Measurements from ENCODE around the gene CIAO3.

CIAO3 gene

DNA sequence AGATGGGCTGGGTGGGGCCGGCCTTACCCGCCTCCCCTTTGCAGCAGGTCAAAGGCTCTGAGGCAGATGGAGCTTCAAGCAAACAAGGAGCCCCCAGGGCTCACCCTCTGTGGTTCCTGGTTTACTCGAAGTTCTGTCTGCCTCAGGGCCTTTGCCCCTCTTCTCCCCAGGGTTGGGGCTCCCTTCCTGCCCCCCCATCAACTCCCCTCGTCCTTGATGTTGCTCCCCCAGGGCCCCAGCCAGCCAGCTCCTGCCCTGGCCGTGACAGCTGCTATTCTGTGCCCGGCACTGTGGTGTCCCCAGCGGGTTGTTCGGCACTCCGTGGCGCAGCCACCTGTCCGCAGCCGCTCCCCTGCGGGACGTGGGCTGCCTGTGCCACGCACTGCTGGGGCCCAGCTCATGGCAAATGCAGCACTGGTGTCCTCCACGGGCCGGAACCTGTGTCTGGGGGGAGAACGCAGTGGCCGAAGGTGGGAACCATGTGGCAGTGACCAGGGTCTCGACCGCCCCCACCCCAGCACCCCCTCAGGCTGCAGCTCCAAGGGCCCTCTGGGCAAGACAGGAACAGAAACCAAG lies 30.2 kb downstream of the CIAO3 start:
- no peak for DNase-seq (ENCODE audit: low read depth)
- no peak overlapping the region for H3K4me3 ChIP-seq (ENCODE audit: low read length)
- TF ChIP-seq, protein P1, sequence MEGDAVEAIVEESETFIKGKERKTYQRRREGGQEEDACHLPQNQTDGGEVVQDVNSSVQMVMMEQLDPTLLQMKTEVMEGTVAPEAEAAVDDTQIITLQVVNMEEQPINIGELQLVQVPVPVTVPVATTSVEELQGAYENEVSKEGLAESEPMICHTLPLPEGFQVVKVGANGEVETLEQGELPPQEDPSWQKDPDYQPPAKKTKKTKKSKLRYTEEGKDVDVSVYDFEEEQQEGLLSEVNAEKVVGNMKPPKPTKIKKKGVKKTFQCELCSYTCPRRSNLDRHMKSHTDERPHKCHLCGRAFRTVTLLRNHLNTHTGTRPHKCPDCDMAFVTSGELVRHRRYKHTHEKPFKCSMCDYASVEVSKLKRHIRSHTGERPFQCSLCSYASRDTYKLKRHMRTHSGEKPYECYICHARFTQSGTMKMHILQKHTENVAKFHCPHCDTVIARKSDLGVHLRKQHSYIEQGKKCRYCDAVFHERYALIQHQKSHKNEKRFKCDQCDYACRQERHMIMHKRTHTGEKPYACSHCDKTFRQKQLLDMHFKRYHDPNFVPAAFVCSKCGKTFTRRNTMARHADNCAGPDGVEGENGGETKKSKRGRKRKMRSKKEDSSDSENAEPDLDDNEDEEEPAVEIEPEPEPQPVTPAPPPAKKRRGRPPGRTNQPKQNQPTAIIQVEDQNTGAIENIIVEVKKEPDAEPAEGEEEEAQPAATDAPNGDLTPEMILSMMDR (IDR thresholded peaks at IDR 0.05; ENCODE audit: insufficient read depth, low read depth, low read length, missing control alignments), result no peak

DNA sequence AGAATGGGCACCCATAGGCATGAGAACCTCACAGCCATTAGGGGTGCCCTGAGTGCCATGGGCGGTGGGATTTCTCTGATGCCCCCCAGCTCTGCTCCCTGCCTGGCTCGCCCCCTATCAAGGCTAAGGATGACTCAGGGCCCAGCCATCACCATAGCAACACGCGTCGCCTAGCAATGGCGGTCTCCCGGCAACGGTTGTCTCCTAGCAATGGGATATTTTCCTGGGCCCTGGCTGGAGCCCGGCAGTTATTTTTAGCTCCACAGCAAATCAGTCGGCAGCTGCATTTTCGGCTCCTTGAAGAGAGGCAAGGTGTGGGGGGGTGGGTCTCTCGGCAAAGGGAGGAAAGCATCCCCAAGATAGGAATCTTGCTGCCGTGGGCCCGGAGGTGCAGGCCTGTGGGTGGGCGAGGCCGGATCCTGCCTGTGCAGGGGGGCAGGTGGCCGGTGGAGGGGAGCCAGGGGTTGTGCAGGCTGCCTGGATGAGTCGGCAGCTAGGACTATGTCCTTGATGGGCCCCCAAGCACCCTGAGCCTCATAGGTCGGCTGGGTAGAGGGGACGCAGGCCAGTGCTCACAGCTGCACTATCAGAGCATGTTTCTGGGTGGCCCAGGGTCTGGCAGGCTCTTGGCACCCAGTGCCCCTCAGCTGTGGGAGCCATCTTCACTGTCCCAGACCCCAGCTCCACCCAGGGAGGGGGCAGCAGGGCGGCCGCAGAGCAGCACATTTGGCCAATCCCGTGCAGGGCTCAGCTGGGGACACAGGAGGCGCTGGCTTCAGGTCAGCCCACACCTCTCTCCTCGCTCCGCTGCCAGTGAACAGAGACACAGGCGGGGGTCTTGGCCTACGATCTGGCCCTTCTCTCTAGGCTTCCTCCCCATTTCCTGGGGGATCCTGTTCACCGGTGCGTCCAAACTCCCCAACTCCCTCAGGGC lies 31.0 kb downstream of the CIAO3 start:
- H3K4me3 ChIP-seq (ENCODE audit: low read length), result no peak overlapping the region
- peak; percentile 68 for DNase-seq (ENCODE audit: low read depth)

GRCh38 chr16:708959-709358 lies 31.8 kb downstream of the CIAO3 start:
- no peak overlapping the region for H3K4me3 ChIP-seq (ENCODE audit: low read length)
- TF ChIP-seq, protein P1 (IDR thresholded peaks at IDR 0.05; ENCODE audit: insufficient read depth, low read depth, low read length, missing control alignments), result no peak
- no peak for DNase-seq (ENCODE audit: low read depth)

More for the DNA sequence above, 31.0 kb downstream of the CIAO3 start:
- TF ChIP-seq, protein P1 (IDR thresholded peaks at IDR 0.05; ENCODE audit: insufficient read depth, low read depth, low read length, missing control alignments), result no peak

- no peak overlapping the region for H3K4me3 ChIP-seq (ENCODE audit: low read length)
- TF ChIP-seq, protein P1 (IDR thresholded peaks at IDR 0.05; ENCODE audit: insufficient read depth, low read depth, low read length, missing control alignments), result no peak
- DNase-seq (ENCODE audit: low read depth), result no peak
Measured at GRCh38 chr16:708019-708418, 32.8 kb downstream of the CIAO3 start.

DNA sequence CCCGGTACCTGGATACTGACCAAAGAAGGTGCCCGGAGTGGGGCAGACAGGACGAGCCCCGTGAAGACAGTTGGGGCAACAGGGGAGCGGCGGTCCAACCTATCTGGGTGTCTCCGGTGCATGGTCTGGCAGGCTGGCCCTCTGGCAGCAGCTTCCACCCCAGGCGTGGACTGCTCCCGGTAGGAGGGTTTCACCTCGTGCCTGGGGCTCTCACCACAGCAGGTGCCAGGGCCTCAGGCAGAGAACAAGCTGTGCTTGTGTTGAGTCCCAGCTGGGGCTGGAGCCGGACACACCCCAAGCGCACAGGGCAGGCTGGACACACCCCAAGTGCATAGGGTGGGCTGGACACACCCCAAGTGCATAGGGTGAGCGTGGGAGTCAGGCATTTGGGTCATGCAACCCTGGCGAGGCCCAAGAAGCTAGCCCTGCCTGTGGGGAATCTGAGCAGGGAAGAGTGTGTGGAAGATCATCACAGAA lies 33.7 kb downstream of the CIAO3 start:
- H3K4me3 ChIP-seq (ENCODE audit: low read length), result no peak overlapping the region
- DNase-seq (ENCODE audit: low read depth), result no peak
- TF ChIP-seq, protein P1 (IDR thresholded peaks at IDR 0.05; ENCODE audit: insufficient read depth, low read depth, low read length, missing control alignments), result no peak

DNA sequence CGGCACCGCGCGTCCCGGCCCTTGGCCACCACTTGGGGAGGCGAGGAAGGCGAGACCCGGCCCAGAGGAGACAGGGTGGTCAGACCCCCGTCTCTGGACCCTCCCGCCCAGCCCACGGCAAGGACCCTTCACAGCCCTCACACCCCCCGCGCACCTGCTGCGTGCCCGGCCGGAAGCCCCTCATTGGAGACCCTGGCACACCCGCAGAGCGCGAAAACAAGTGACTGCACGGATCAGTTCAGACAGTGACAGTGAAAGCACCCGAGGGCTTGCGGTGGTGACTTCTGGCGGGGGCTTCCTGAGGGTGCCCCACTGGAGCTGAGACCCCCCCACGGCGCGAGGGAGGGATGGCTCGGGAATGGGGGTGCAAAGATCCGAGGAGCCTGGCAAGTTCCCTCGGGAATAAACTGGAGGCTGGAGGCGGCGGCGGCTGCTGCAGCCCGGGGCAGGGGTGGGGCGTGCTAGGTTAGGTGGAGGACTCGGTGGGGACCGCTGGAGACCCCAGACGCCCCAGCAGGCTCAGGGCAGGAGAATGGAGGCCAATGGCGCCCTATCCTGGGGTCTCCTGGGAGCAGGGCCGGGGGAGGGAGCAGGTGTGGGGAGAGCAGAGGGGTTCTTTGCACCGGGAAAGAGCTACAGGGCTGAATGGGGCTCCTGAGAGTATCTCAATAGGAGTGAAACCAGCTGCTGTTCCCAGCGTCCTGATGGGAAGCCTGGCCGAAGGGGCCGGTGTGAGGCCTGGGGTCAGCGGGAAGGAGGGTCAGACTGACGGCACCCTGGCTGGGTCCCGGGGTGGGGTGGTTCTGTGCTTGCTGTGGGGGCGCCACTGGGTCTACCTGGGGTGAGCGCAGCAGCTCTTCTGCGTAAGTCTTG lies 34.4 kb downstream of the CIAO3 start:
- no peak for DNase-seq (ENCODE audit: low read depth)
- H3K4me3 ChIP-seq (ENCODE audit: low read length), result no peak overlapping the region
- TF ChIP-seq, protein P1 (IDR thresholded peaks at IDR 0.05; ENCODE audit: insufficient read depth, low read depth, low read length, missing control alignments), result no peak
